Epithelial cell of esophagus (primary cell): ENCODE data around the gene ARMC6.
"Not testable (repeated sequence)": the region's sequence is repeated elsewhere in the genome, so short reads cannot be mapped to it uniquely, and the experiment has no call there.

Experiments
- DNase-seq: peaks from one replicate; pipeline ENCODE4 v3.0.0; 2010; ENCODE audit warnings: low read depth
- H3K4me3 ChIP-seq: 2 replicates; pipeline ENCODE4 v1.5.1; 2011; ENCODE audit warnings: mild to moderate bottlenecking, low read length, control low read depth
- TF ChIP-seq, protein P1 (sequence below): IDR thresholded peaks from 2 replicates; pipeline ENCODE4 v1.5.1; 2011; ENCODE audit warnings: low read depth, mild to moderate bottlenecking, low read length, control low read depth, inconsistent platforms; ENCODE audit not compliant: insufficient read depth; ENCODE audit errors: missing control alignments

Gene ARMC6

DNA sequence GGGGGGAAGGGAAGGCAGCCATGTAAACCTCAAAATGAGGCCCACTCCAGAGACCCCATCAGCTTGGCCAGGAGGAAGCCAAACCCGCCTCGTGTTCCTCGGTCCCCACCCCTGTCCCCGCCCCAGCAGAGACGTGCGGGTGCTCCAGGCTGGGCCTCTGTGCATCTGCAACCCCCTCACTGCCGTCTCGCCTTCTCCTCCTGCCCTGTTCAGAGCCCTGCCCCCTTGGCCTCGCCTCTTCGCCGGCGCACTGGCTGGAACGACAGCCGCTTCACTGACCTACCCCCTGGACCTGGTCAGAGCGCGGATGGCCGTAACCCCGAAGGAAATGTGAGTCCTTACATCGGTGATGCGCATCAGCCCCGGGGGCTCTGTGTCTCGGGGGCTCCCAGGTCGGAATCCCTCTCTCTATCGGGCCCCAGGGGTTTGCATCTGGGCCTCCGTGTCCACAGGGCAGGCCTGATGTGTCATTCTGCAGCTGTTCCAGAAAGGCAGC is 72.7 kb downstream of the ARMC6 start:
- TF ChIP-seq, protein P1, sequence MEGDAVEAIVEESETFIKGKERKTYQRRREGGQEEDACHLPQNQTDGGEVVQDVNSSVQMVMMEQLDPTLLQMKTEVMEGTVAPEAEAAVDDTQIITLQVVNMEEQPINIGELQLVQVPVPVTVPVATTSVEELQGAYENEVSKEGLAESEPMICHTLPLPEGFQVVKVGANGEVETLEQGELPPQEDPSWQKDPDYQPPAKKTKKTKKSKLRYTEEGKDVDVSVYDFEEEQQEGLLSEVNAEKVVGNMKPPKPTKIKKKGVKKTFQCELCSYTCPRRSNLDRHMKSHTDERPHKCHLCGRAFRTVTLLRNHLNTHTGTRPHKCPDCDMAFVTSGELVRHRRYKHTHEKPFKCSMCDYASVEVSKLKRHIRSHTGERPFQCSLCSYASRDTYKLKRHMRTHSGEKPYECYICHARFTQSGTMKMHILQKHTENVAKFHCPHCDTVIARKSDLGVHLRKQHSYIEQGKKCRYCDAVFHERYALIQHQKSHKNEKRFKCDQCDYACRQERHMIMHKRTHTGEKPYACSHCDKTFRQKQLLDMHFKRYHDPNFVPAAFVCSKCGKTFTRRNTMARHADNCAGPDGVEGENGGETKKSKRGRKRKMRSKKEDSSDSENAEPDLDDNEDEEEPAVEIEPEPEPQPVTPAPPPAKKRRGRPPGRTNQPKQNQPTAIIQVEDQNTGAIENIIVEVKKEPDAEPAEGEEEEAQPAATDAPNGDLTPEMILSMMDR: no peak
- no peak for DNase-seq
- H3K4me3 ChIP-seq: peak overlapping the region; percentile 51

DNA sequence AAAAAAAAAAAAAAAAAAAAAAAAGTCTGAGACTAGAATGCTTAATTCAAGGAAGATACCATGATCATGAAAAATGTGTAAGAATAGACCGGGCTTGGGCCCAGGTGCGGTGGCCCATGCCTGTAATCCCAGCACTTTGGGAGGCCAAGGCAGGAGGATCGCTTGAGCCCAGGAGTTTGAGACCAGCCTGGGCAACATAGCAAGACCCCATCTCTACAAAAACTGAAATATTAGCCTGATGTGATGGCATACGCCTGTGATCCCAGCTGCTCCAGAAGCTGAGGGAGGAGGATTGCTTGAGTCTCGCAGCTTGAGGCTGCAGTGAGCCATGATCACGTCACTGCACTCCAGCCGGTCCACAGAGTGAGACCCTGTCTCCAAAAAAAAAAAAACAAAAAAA is 73.5 kb downstream of the ARMC6 start:
- H3K4me3 ChIP-seq, DNase-seq: not testable (repeated sequence)

- H3K4me3 ChIP-seq: no peak overlapping the region
- TF ChIP-seq, protein P1: no peak
Observed at GRCh38 chr19:19107654-19108053, 74.3 kb downstream of the ARMC6 start.

More at GRCh38 chr19:19107654-19108053, 74.3 kb downstream of the ARMC6 start:
- no peak for DNase-seq
